ENCODE data around the gene E2F8. TPM values are rescaled to one million over a fixed set of nuclear protein-coding genes. Genes with fewer than 3 reads are reported as not detected.

E2F8 gene
- total and polyA plus RNA-seq, 4 experiments from 2014 or later = not detected

DNA sequence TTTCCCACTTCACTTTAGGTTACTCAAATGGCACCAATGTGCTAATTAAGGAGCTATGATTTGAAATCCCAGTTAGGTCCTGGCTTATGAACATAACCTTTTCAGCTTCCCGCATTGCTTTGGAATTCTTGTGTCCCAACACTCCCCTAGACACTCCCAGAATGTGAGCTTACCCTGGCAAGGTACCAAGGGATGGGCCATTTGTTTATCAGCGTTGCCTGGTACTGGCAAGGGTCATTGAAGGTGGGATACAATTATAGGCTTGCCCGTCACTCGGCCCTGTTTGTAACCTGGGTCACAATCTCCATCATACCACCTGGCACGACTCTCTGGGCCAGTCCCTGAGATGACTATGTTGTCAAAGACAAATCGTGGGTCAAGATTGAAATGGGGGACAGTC is 44.3 kb downstream of the E2F8 start:
- Histone ChIP-seq H3K9me3 (ENCODE audit: control insufficient read depth in 1 of 2, low read length in 2 of 2) (no peaks in the 10 kb centered on the region), H3K36me3 (ENCODE audit: insufficient read depth, low read length) (no peaks in the 10 kb centered on the region), H3K27ac (ENCODE audit: low read depth, low read length) (no peak overlapping the region), H3K4me3 (ENCODE audit: low read length in 2 of 2) (no peak overlapping the region), H3K4me1 (ENCODE audit: insufficient read depth, low read length) (no peaks in the 10 kb centered on the region), H3K27me3 (ENCODE audit: insufficient read depth, low read length) (no peaks in the 10 kb centered on the region)
- Mint-ChIP-seq H3K4me3 (no peak overlapping the region), H3K27ac (no peak overlapping the region), H3K27me3 (peaks cover 5% of the 10 kb centered on the region in 2 donors), H3K9me3 (no peaks in the 10 kb centered on the region), H3K4me1 (no peaks in the 10 kb centered on the region), H3K36me3 (peaks cover 0 to 4% of the 10 kb centered on the region in 2 donors)
- intact Hi-C loops (cut with micrococcal nuclease) = no loop called here
- DNase-seq = no peak
- POLR2A ChIA-PET (ENCODE audit: partially characterized antibody) = no interaction called here
- CTCF ChIA-PET (ENCODE audit: partially characterized antibody) = no interaction called here

DNA sequence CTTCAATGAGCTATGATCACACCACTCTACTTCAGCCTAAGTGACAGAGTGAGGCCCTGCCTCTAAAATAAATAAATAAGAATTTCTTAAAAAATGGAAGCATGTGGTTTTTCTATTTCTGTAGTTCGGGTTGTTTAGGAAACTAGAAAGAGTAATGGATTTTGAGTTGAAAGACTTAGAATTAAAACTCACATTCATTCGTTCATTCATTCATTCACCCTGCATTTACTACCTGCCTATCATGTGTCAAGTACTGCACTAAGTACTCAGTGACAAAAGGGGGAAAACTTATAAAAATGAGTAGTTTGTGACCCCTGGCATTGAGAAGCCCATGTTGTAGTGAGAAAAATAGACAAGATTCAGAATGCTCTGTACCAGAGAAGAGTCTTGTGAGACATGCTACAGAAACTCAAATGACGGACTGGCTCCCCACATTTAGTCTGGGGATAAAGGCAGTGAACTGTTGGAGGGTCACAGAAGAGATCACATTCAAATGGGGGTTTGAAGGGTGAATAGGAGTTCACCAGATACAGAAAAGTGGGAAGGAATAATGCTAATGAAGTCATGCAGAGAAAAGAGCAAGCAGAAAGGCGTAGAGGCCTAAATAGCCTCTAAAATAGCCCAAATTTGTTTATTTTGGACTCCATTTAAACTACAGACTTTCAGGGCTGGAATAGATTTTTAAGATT is 46.0 kb downstream of the E2F8 start:
- POLR2A ChIA-PET (ENCODE audit: partially characterized antibody) = no interaction called here
- no peaks in the 10 kb centered on the region for H3K27me3 Mint-ChIP-seq
- H3K4me3 Mint-ChIP-seq = no peak overlapping the region
- no peak for DNase-seq
- CTCF ChIA-PET (ENCODE audit: partially characterized antibody) = no interaction called here
- Histone ChIP-seq H3K9me3 (ENCODE audit: control insufficient read depth in 1 of 2, low read length in 2 of 2) (no peaks in the 10 kb centered on the region), H3K4me3 (ENCODE audit: low read length in 2 of 2) (no peak overlapping the region), H3K27me3 (ENCODE audit: insufficient read depth, low read length) (no peaks in the 10 kb centered on the region), H3K27ac (ENCODE audit: low read depth, low read length) (no peak overlapping the region), H3K4me1 (ENCODE audit: insufficient read depth, low read length) (no peaks in the 10 kb centered on the region), H3K36me3 (ENCODE audit: insufficient read depth, low read length) (no peaks in the 10 kb centered on the region)
- H3K9me3 Mint-ChIP-seq = no peaks in the 10 kb centered on the region
- intact Hi-C loops (cut with micrococcal nuclease) = no loop called here
- peaks cover 0 to 4% of the 10 kb centered on the region in 2 donors for H3K36me3 Mint-ChIP-seq
- H3K4me1 Mint-ChIP-seq = no peaks in the 10 kb centered on the region
- H3K27ac Mint-ChIP-seq = no peak overlapping the region

DNA sequence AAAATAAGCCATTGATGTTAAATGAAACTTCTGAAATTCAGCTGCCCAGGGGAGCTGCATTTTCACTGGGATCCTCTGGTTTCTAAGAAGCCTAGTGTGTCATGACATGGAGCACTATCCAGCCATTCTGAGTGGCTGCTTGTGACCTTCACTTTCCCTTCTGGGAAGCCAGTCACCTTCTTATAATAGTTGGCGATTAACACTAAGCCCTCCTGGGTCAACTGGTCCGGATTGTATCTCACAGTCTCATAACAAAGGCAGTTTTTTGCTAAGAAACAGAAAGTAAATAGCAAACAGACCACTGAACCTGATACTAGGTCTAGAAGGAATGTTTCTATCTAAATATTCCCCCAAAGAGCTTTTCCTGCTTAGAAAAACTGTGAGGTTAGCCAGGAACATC is 46.8 kb downstream of the E2F8 start:
- Mint-ChIP-seq H3K4me1 (no peaks in the 10 kb centered on the region), H3K27ac (no peak overlapping the region), H3K27me3 (no peaks in the 10 kb centered on the region), H3K4me3 (no peak overlapping the region), H3K9me3 (no peaks in the 10 kb centered on the region), H3K36me3 (peaks cover 0 to 4% of the 10 kb centered on the region in 2 donors)
- H3K27ac ChIP-seq (ENCODE audit: low read depth, low read length) = no peak overlapping the region
- H3K36me3 ChIP-seq (ENCODE audit: insufficient read depth, low read length) = no peaks in the 10 kb centered on the region
- DNase-seq = no peak
- CTCF ChIA-PET (ENCODE audit: partially characterized antibody) = no interaction called here
- POLR2A ChIA-PET (ENCODE audit: partially characterized antibody) = no interaction called here
- no peaks in the 10 kb centered on the region for H3K9me3 ChIP-seq (ENCODE audit: control insufficient read depth in 1 of 2, low read length in 2 of 2)
- intact Hi-C loops (cut with micrococcal nuclease) = no loop called here
- no peaks in the 10 kb centered on the region for H3K4me1 ChIP-seq (ENCODE audit: insufficient read depth, low read length)
- no peak overlapping the region for H3K4me3 ChIP-seq (ENCODE audit: low read length in 2 of 2)
- no peaks in the 10 kb centered on the region for H3K27me3 ChIP-seq (ENCODE audit: insufficient read depth, low read length)

DNA sequence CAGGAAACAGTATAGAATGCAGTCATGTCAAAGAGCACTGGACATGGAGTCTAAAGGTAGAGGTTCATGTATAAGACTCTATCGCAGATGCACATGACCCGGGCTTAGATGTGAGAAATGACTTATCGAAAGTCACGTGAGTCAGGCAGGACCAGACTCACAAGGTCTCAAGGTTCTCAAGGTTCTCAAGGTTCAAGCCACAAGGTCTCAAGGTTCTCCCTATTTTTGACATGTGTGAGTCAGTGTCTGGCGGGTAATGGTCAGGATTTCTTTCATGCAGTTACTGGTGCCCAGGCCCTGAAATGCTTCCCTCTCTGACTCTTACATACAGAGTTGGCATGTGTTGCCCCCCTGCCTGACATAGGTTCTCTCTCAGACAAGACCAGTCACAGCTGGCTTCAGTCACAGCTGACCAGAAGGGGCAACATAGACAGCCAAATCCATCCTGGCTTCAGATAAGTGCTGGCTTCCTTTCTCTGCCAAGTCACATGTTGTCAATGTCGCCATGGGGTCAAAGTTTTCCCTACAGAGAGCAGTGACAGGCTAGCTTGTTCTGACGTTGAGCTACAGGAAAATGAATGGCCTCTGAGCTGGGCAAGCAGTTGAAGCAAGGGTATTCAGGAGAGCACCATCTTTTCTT is 49.1 kb downstream of the E2F8 start:
- H3K4me1 ChIP-seq (ENCODE audit: insufficient read depth, low read length) = no peaks in the 10 kb centered on the region
- intact Hi-C loops (cut with micrococcal nuclease) = no loop called here
- peaks cover 0 to 10% of the 10 kb centered on the region in 2 donors for H3K36me3 Mint-ChIP-seq
- POLR2A ChIA-PET (ENCODE audit: partially characterized antibody) = no interaction called here
- H3K36me3 ChIP-seq (ENCODE audit: insufficient read depth, low read length) = no peaks in the 10 kb centered on the region
- CTCF ChIA-PET (ENCODE audit: partially characterized antibody) = no interaction called here
- H3K27ac ChIP-seq (ENCODE audit: low read depth, low read length) = no peak overlapping the region
- no peaks in the 10 kb centered on the region for H3K9me3 Mint-ChIP-seq
- H3K4me3 Mint-ChIP-seq = no peak overlapping the region
- H3K9me3 ChIP-seq (ENCODE audit: control insufficient read depth in 1 of 2, low read length in 2 of 2) = no peaks in the 10 kb centered on the region
- H3K27me3 Mint-ChIP-seq = no peaks in the 10 kb centered on the region
- no peak overlapping the region for H3K4me3 ChIP-seq (ENCODE audit: low read length in 2 of 2)
- no peak overlapping the region for H3K27ac Mint-ChIP-seq
- no peaks in the 10 kb centered on the region for H3K4me1 Mint-ChIP-seq
- H3K27me3 ChIP-seq (ENCODE audit: insufficient read depth, low read length) = no peaks in the 10 kb centered on the region
- no peak for DNase-seq

DNA sequence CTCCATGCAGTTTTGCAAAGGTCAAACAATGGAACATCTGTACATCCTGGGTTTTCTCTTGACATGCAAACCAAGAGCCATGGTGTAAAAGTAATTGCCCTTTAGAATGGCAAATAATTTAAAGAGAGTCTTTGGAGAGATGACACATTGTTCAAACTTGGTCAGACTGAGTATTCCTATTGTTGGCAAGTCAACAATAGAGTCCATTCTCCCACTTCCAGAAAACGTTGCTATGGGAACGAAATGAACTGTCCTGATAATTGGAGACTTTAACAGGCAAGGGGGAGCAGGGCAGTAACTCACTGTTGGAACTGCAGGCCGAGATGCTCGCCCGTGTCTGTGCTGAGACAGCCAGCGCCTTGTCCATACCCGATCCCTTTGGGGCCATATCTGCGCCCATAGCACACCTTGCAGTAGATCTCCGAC is 52.9 kb downstream of the E2F8 start:
- H3K27ac Mint-ChIP-seq = no peak overlapping the region
- H3K4me1 ChIP-seq (ENCODE audit: insufficient read depth, low read length) = no peaks in the 10 kb centered on the region
- intact Hi-C loops (cut with micrococcal nuclease) = no loop called here
- no peak overlapping the region for H3K4me3 Mint-ChIP-seq
- H3K36me3 ChIP-seq (ENCODE audit: insufficient read depth, low read length) = no peaks in the 10 kb centered on the region
- peaks cover 0 to 21% of the 10 kb centered on the region in 2 donors for H3K36me3 Mint-ChIP-seq
- no peak for DNase-seq
- no peaks in the 10 kb centered on the region for H3K27me3 Mint-ChIP-seq
- ChIA-PET POLR2A (ENCODE audit: partially characterized antibody) (no interaction called here), CTCF (ENCODE audit: partially characterized antibody) (no interaction called here)
- H3K4me3 ChIP-seq (ENCODE audit: low read length in 2 of 2) = no peak overlapping the region
- no peaks in the 10 kb centered on the region for H3K4me1 Mint-ChIP-seq
- H3K9me3 ChIP-seq (ENCODE audit: control insufficient read depth in 1 of 2, low read length in 2 of 2) = no peaks in the 10 kb centered on the region
- H3K27ac ChIP-seq (ENCODE audit: low read depth, low read length) = no peak overlapping the region
- no peaks in the 10 kb centered on the region for H3K9me3 Mint-ChIP-seq
- no peaks in the 10 kb centered on the region for H3K27me3 ChIP-seq (ENCODE audit: insufficient read depth, low read length)

DNA sequence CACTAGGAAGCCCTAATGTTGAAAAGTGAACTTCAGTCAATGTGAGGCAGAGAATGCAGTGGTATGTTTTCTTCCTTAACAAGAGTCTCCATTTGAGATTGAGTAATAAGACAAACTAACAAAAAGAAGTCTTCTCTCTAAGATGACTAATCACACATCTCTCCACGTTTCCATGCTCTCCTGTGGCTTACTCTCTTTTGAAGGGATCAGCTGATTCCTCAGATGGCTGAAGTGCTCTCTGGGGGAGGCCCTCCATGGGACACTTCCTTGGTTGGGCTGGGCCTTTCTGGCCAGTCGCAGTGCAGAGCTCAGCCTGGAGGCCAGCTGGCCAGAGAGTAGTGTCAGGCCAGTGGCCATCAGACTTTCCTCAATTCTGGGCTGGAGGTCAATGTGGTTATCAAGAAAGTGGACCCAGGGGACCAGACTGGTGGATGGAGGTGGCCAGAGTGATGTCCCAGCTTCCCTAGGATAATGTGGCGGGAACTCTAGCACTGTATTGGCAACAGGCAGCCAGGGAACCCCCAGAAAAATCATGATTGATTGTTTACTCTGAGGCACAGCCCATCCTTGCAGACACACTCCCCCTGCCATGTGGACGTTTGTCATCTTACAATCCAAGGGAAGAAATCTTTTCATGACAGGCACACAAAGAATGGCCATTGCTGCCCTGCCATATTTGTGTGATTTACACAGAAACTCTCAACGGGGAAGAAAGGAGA is 53.5 kb downstream of the E2F8 start:
- intact Hi-C loops (cut with micrococcal nuclease) = no loop called here
- Mint-ChIP-seq H3K9me3 (no peaks in the 10 kb centered on the region), H3K4me1 (no peaks in the 10 kb centered on the region), H3K27me3 (no peaks in the 10 kb centered on the region), H3K27ac (no peak overlapping the region), H3K4me3 (no peak overlapping the region), H3K36me3 (peaks cover 0 to 18% of the 10 kb centered on the region in 2 donors)
- Histone ChIP-seq H3K27ac (ENCODE audit: low read depth, low read length) (no peak overlapping the region), H3K9me3 (ENCODE audit: control insufficient read depth in 1 of 2, low read length in 2 of 2) (no peaks in the 10 kb centered on the region), H3K4me3 (ENCODE audit: low read length in 2 of 2) (no peak overlapping the region), H3K27me3 (ENCODE audit: insufficient read depth, low read length) (no peaks in the 10 kb centered on the region), H3K36me3 (ENCODE audit: insufficient read depth, low read length) (no peaks in the 10 kb centered on the region), H3K4me1 (ENCODE audit: insufficient read depth, low read length) (no peaks in the 10 kb centered on the region)
- ChIA-PET POLR2A (ENCODE audit: partially characterized antibody) (no interaction called here), CTCF (ENCODE audit: partially characterized antibody) (no interaction called here)
- DNase-seq = no peak

DNA sequence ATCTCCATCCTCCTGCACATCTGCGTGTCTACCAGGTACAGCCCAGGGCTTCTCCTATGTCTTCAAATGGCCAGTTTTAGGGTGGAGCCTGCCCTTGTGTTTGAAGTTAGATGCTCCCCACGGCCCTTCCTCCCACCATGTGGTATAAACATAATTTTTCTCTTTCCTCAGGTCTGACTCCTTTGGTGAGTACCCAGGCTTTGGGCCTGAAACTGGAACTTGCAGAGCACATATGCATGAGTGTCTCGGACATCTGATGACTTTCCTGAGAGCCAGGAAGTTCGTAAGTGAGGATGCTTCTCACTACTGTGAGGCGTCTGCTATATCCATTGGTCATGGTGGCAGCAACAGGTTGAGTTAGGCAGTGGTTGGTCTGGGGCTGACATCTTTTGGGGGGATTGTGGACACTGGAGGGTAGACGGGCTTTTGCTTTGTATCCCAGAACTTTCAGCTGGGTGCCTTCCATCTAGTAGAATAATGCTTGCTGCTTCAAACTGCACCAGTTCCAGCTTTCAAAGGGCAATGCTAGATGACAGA is 55.2 kb downstream of the E2F8 start:
- no peaks in the 10 kb centered on the region for H3K9me3 Mint-ChIP-seq
- CTCF ChIA-PET (ENCODE audit: partially characterized antibody) = no interaction called here

More for the DNA sequence above, 55.2 kb downstream of the E2F8 start:
- no peak overlapping the region for H3K27ac Mint-ChIP-seq
- H3K27ac ChIP-seq (ENCODE audit: low read depth, low read length) = no peak overlapping the region
- H3K27me3 Mint-ChIP-seq = no peaks in the 10 kb centered on the region
- H3K9me3 ChIP-seq (ENCODE audit: control insufficient read depth in 1 of 2, low read length in 2 of 2) = no peaks in the 10 kb centered on the region
- DNase-seq = no peak
- POLR2A ChIA-PET (ENCODE audit: partially characterized antibody) = no interaction called here
- H3K27me3 ChIP-seq (ENCODE audit: insufficient read depth, low read length) = no peaks in the 10 kb centered on the region
- H3K36me3 Mint-ChIP-seq = peaks cover 0 to 17% of the 10 kb centered on the region in 2 donors
- H3K4me1 ChIP-seq (ENCODE audit: insufficient read depth, low read length) = no peaks in the 10 kb centered on the region
- H3K4me1 Mint-ChIP-seq = no peaks in the 10 kb centered on the region
- H3K4me3 ChIP-seq (ENCODE audit: low read length in 2 of 2) = no peak overlapping the region
- H3K4me3 Mint-ChIP-seq = no peak overlapping the region
- H3K36me3 ChIP-seq (ENCODE audit: insufficient read depth, low read length) = no peaks in the 10 kb centered on the region
- intact Hi-C loops (cut with micrococcal nuclease) = no loop called here

Measured in CD4-positive, alpha-beta memory T cell (primary cell).